ENCODE results near the gene COPA.

DNA sequence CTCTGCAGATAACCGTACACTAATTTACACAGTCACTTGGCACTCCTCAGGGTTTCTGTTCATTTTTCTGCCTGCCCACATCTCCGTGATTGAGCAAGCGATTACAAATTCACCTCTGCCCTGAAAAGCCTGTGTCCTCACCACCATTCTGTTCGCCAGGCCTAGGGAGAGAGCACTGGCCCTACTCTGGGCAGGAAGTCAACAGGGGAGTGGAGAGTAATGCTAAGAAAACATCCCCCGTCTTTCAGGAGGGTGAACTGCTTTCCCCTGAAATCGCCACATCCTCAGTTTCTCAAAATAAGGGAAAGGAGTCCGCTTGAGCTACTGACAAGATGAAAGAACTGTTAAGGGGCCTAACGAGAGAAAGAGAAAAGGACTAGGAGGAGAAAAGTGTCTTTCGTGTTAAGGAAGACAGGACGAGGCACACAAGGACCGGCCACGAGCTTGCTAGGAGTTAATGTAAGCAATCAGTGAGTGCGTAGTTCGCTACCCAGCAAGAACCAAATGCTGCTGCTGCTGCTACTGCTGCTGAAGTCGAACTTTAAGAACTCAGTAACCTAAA is 58.7 kb downstream of the COPA start:
- TF ChIP-seq CTCF (IDR thresholded peaks at IDR 0.05; ENCODE audit: poor library complexity) (no peak), EZH2 (IDR thresholded peaks at IDR 0.05; ENCODE audit: borderline replicate concordance) (no peak), EZH2phosphoT487 (IDR thresholded peaks at IDR 0.05; ENCODE audit: low read depth, severe bottlenecking, unreplicated experiment) (no peak)

Data from hepatocyte (in vitro differentiated cells).